ENCODE data around the gene CLIP2.
"Not testable (repeated sequence)": the region's sequence is repeated elsewhere in the genome, so short reads cannot be mapped to it uniquely, and the experiment has no call there.

CLIP2 gene

DNA sequence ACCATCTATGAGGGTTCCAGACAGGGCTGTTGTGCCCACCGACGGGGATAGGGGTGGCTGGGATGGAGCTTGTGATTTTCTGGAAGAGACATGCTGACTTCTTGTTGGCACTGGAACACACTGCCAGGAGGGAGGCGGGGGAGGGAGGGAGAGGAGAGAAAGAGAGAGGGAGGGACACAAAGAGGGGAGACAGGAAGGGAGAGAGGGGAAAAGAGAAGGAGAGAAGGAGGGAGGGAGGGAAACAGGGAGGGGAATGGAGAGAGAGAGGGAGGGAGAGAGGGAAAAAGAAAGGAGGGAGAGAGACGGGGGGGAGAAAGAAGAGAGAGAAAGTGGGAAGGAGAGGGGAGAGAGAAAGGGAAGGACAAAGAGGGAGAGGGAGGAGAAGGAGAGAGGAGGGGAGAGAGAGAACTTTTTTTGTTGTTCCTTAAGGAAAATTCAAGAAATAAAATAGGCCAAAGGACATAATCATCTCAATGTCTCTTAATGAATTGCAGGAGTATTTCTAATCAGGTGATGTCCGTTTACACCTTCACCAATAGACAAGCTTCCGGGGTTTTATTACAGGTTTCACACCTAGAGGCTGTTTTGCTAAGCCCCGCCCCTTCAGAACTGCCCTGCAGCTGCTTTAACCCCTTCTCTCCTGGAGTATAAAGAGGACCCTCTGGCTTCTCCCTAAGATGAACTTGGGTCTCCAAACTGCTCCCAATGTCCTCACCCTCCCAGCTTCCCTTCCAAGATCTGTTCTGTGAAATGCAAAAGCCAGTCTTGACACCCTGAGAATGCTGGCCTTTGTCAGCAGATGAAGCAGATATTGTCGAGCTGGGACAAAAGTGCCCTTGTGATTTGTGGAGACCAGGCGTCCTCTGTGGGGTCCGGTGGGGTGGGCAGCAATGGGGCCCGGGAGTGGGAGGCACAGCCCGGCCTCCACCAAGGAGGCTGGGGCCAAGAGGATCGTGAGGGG lies 82.5 kb downstream of the CLIP2 start:
- no peak for DNase-seq (ENCODE audit: low read depth)

DNA sequence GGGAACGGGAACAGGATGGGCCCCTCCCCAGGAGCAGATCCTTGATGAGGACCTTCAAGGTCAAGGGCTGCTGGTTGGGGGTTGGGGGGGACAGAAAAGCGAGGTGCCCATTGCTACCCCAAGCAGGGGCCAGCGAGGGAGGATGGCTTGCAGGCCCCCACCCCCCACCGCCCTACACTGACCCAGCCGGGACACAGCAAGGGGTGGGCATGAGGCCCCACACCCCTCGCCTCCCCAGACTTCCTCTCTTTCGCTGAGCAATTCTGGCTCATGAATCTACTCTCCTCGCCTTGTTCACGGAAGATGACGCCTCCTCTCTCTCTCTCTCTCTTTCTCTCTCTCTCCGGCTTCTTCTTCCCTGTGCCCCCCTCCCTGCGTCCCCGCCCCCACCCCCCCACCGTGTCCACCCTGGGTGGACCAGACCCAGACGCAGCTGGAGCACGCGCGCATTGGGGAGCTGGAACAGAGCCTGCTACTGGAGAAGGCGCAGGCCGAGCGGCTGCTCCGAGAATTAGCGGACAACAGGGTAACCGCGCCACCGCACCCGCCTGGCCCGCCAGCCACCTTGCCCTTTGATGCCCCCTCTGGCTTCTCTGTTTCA lies 83.4 kb downstream of the CLIP2 start:
- DNase-seq (ENCODE audit: low read depth), result no peak

DNA sequence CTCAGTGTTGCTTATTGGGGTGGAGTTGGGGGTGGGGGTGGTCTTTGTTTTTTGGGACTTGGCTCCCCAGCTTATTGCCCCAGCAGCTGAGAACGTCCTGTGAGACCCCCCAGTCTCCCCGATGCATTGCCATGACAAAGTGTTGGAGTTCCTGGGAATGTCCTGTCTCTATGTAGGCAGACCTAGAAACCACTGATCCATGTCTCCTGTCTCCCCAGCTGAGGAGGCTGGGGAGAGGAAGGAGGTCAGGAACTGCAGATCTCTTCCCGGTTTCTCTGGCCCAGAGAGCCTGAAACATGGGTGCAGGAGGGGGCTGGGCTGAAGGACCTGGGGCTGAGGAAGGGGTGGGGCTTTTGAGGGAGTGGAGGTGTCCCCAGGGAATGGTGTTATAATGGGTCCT lies 84.3 kb downstream of the CLIP2 start:
- no peak for DNase-seq (ENCODE audit: low read depth)

DNA sequence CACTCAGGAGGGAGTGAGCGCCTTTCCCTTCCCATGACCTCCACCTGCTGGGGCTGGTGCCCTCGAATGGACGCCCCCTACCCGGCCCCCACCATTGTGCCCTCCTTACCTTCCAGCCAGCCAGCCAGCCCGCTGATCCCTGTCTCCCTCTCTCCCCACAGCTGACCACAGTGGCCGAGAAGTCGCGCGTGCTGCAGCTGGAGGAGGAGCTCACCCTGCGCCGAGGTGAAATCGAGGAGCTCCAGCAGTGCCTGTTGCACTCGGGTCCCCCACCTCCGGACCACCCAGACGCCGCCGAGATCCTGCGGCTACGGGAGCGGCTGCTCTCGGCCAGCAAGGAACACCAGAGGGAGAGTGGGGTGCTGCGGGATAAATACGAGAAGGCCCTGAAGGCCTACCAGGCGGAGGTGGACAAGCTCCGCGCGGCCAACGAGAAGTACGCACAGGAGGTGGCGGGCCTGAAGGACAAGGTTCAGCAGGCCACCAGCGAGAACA lies 86.6 kb downstream of the CLIP2 start:
- DNase-seq (ENCODE audit: low read depth), result no peak

DNA sequence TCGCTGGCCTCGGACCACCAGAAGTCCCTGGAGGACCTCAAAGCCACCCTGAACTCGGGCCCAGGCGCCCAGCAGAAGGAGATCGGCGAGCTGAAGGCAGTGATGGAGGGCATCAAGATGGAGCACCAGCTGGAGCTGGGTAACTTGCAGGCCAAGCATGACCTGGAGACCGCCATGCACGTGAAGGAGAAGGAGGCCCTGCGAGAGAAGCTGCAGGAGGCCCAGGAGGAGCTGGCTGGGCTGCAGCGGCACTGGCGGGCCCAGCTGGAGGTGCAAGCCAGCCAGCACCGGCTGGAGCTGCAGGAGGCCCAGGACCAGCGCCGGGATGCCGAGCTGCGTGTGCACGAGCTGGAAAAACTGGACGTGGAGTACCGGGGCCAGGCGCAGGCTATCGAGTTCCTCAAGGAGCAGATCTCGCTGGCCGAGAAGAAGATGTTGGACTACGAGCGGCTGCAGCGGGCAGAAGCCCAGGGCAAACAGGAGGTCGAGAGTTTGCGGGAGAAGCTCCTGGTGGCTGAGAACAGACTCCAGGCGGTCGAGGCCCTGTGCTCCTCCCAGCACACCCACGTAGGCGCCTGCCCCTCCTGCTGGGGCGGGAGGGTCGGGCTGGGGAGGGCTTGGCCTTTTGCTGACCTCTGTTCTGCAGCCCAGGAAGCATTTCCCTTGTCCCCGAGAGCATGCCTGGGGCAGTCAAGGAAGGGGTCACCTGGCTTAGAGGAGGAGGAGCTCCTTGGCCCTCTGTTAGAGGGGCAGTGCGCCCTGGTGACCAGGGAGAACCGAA lies 87.2 kb downstream of the CLIP2 start:
- no peak for DNase-seq (ENCODE audit: low read depth)

DNA sequence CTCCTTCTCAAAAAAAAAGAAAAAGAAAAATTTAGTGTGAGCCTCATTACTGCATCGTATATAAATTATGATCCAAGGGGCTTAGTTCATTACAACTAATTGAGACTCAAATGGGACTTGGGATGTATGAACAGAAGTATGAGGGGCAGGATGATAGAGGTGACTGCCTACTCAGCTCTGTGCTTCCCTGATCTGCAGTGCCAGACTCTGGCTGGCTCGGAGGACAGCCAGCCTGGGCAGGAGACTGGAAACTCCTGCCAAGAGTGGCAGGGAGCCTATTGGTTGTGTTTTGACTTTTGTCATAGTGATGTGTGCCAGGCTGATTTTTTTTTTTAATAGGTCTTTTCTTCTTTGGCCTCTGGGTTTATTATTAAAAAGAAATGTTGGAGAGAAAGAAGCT lies 90.7 kb downstream of the CLIP2 start:
- DNase-seq (ENCODE audit: low read depth), result no peak

DNA sequence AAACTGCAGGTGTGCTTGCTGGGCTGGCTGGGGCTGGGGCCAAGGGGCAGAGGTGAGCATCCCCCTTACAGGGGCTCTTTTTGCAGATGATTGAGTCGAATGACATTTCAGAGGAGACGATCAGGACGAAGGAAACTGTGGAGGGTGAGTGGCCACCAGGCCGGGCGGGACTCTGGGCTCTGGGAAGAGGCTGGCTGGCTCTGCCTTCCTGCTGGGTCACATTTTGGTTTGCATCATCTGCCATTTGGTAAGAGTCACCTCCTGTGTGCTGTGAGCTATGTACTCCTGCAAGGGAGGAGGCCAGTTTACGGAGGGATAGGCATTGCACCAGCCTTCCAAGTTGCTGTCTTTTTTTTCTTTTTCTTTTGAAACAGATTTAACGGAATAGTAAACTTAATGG lies 91.5 kb downstream of the CLIP2 start:
- DNase-seq (ENCODE audit: low read depth), result no peak

DNA sequence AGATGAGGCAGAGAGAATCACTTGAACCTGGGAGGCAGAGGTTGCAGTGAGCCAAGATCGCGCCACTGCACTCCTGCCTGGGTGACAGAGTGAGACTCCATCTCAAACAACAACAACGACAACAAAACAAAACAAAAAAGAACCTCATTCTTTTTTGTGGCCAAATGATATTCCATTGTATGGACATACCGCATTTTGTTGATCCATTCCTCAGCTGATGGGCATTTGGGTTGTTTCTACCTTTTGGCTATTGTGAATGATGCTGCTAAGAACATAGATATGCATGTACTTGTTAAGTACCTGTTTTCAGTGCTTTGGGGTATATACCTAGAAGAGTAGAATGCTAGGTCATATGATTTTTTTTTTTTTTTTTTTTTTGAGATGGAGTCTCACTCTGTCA lies 94.9 kb downstream of the CLIP2 start:
- not testable (repeated sequence) for DNase-seq (ENCODE audit: low read depth)

DNA sequence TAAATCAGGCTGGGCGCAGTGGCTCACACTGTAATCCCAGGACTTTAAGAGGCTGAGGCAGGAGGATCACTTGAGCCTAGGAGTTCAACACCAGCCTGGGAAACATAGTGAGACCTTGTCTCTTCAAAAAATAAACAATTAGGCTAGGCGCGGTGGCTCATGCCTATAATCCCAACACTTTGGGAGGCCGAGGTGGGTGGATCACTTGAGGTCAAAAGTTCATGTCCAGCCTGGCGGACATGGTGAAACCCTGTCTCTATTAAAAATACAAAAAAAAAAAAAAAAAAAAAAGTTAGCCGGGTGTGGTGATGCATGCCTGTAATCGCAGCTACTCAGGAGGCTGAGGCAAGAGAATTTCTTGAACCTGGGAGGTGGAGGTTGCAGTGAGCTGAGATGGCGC lies 95.6 kb downstream of the CLIP2 start:
- DNase-seq (ENCODE audit: low read depth), result not testable (repeated sequence)

DNA sequence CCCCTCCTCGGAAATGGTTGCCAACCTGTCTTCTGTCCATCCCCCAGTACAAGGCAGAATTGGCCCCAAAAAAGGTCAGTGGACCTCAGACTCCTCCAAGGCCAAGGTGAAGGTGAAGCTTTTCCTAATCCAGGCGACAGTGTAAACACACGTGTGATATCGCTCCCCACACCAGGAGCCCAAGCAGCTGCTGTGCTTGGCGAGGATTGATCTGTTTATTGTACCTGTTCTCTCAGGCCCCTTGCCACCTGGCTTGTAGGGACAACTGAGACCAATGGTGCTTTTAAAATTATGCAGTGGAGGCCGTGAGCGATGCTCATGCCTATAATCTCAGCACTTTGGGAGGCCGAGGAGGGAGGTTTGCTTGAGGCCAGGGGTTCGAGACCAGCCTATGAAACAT lies 98.4 kb downstream of the CLIP2 start:
- no peak for DNase-seq (ENCODE audit: low read depth)

DNA sequence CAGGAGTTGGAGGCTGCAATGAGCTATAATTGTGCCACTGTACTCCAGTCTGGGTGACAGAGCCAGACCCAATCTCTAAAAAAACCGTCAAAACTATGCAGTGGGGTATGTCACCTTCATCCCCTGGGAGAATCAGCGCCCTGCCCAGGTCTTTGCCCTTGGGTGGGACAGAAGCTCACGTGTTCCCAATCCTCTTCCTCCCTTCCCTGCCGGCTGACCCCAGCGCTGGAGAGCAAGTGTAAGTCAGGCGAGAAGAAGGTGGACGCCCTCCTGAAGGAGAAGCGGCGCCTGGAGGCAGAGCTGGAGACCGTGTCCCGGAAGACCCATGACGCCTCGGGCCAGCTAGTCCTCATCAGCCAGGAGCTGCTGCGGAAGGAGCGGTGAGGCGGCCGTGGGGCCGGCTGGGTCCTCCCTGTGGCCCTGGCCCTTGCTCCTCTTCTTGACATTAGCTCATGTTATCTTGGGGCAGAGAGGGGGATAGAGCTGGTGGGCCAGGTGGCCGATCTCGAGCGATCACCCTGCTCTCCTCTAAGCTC lies 99.7 kb downstream of the CLIP2 start:
- no peak for DNase-seq (ENCODE audit: low read depth)

DNA sequence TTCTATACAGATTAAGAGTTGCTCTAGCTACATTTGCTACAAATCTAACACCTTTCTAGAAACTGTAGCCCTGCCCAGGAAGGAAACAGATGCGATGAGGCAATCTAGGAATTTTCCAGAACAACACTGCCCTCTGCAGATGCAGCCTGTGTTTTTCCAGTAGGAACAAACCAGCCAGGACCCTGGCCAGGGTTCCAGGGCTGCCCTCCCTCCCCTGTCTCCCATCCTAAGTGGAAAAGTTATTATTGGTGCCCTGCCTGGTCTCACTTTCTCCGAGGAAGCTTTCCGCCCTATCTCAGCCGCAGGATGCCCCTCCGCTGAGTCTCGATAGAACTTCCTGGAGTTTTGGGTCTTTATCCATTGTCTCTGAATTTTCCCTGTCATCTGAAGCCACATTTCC lies 104.5 kb downstream of the CLIP2 start:
- DNase-seq (ENCODE audit: low read depth), result not testable (repeated sequence)

DNA sequence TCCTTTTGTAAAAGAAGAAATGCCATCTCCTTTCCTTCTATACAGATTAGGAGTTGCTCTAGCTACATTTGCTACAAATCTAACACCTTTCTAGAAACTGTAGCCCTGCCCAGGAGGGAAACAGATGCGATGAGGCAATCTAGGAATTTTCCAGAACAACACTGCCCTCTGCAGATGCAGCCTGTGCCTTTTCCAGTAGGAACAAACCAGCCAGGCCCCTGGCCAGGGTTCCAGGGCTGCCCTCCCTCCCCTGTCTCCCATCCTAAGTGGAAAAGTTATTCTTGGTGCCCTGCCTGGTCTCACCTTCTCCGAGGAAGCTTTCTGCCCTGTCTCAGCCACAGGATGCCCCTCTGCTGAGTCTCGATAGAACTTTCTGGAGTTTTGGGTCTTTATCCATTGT lies 105.4 kb downstream of the CLIP2 start:
- not testable (repeated sequence) for DNase-seq (ENCODE audit: low read depth)

DNA sequence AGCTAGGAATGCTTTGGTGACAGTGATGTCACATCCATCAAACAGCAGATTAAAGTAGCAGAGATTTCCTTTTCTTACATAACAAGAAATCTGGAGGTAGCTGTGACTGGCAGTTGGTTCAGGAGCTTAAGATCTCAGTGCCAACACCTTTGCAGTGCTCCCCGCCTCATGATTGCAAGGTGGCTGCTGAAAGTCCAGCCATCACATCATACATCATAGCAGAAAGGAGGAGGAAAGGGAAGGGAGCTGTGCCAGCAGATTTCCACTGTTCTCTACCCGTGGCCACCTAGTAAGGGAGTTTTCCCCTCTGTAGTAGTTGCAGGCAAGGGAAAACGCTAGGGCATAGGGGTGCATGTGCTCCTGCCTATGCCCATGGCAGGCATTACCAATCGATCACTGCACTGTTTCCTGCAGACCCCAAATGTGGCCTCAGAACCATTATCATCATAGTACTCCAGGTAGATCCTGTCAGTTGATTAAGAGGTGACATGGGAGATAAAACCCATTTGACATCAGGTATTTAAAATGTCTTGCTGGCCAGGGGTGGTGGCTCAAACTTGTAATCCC lies 106.6 kb downstream of the CLIP2 start:
- DNase-seq (ENCODE audit: low read depth), result no peak

DNA sequence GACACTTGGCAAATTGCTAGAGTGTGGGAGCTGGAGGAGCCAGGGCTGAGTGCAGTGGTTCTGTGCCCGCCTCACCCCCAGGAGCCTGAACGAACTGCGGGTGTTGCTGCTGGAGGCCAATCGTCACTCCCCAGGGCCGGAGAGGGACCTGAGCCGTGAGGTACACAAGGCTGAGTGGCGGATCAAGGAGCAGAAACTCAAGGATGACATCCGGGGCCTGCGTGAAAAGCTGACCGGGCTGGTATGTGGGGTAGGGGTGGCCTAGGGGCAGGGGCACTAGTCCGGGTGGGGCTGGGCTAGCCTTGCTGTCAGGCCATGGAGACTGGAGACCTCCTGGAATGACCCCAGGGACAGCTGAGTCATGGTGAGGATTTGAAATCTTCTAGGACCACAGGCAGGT lies 107.8 kb downstream of the CLIP2 start:
- no peak for DNase-seq (ENCODE audit: low read depth)

DNA sequence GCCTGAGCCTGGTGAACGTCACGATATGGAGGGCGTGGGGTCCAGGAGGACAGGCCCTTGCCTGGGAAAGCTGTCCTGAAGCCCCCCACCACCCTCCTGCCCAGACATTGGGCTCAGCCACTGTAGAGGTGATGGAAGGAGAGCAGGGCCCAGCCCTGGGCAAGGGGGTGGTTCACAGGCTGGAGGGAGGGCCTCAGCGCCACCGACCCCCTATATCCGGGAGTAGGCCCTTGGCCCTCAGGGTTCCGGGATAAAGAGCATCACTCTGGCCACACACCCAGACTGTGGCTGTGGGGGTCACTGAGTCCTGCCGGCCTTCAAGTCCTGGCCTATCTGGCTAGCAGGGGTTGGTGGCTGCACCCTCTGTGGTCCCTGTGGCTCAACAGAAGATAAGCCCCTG lies 109.2 kb downstream of the CLIP2 start:
- DNase-seq (ENCODE audit: low read depth), result no peak

DNA sequence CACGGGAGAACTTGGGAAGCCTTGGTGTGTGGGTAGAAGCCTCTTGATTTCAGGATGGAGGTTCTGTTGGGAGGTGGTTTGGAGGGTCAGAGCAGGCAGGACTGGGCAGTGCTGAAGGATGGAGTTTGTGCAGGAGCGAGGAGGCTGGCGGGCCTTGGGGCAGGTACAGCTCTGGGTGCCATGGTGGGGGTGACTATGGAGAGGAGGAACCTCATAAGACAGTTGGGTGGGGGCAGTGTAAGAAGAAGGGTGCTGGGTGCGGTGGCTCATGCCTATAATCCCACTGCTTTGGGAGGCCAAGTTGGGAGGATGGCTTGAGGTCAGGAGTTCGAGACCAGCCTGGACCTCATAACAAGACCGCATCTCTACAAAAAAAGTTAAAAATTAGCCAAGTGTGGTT lies 109.8 kb downstream of the CLIP2 start:
- DNase-seq (ENCODE audit: low read depth), result no peak

DNA sequence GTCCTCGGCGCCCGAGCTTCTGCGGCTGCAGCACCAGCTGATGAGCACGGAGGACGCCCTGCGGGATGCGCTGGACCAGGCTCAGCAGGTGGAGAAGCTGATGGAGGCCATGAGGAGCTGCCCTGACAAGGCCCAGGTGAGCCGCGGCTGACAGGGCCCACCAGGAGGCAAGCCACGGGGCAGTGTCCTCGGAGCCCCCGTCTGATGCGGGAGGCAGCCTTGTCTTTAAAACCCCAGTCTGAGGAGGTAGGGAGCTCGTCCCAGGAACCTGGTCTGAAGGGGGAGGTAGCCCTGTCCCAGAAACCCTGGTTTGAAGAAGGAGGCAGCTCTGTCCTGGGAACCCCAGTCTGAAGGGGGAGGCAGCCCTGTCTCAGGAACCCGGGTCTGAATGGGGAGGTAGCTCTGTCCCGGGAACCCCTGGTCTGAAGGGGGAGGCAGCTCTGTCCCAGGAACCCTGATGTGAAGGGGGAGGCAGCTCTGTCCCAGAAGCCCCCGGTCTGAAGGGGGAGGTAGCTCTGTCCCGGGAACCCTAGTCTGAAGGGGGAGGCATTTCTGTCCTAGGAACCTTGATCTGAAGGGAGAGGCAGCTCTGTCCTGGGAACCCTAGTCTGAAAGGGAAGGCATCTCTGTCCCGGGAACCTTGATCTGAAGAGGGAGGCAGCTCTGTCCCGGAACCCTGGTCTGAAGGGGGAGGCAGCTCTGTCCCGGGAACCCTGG lies 111.4 kb downstream of the CLIP2 start:
- DNase-seq (ENCODE audit: low read depth), result no peak

DNA sequence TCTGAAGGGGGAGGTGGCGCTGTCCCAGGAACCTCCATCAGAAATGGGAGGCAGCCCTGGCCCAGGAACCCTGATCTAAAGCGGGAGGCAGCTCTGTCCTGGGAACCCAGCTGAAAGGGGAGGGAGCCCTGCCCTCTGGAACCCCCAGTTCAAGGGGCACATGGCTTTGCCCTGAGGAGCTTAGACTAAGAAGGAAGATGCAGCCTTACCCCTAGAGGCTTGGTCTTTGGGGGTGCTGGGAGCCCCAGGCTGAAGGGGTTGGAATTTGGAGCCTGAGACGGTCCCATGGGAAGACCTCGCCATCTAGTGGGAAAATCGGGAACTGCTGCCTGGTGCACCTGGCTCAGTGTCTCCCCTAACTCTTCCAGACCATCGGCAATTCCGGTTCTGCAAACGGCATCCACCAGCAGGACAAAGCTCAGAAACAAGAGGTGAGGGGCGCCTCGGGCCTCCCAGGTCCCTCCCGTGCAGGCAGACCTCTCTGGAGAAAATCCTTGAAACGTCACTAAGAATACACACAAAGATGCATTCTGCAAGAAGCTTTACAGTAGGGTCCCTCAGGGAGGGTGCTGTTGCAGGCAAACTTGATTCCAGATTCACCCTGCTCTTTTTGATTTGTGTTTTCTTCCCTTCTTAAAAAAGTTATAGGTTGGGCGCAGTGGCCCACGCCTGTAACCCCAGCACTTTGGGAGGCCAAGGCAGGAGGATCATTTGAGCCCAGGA lies 112.1 kb downstream of the CLIP2 start:
- DNase-seq (ENCODE audit: low read depth), result peak; percentile 61

DNA sequence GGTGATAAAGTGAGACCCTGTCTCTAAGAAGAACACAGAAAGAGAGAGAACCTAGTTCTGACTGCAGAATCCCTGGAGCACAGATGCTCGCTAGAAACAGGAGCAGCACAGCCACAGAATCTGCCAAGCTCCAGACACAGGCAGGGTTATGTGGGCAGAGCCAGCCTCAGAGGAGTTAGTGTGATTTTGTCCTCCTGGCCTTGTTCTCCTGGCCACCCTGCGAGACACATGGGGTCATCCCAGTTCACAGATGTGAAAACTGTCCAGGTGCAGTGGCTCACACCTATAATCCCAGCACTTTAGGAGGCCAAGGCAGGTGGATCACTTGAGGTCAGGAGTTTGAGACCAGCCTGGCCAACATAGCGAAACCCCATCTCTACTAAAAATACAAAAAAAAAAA lies 113.5 kb downstream of the CLIP2 start:
- not testable (repeated sequence) for DNase-seq (ENCODE audit: low read depth)

Measured in stimulated activated CD8-positive, alpha-beta memory T cell treated with anti-CD3 and anti-CD28 coated beads, Interleukin-15, amount 100 ng/mL, for 24 hours (primary cell).